Lower lobe of right lung (tissue), 2 donors: Measurements from ENCODE around the gene TWF1. TPM values are rescaled to one million over a fixed set of nuclear protein-coding genes. Genes with fewer than 3 reads are reported as not detected.
A peak's percentile ranks its signal among the peaks of the same experiment; 100 is the strongest.

Source experiments
- ATAC-seq, 2 donors: fragments of 200-7000 bp; cut with Tn5 transposase; one replicate each; pipeline ENCODE4 v1.9.1; 2020 to 2022; ENCODE audit warnings: mild to moderate bottlenecking in 2 of 2, moderate library complexity in 2 of 2
- DNase-seq: peaks from one replicate; pipeline ENCODE4 v3.0.0-alpha.2; 2020
- H3K27ac ChIP-seq: fragments of 200-600 bp; one replicate; pipeline ENCODE4 v1.8.0; 2022
- H3K27me3 ChIP-seq: fragments of 200-600 bp; one replicate; pipeline ENCODE4 v1.8.0; 2022; ENCODE audit warnings: low read depth
- H3K36me3 ChIP-seq: fragments of 200-600 bp; one replicate; pipeline ENCODE4 v1.8.0; 2022; ENCODE audit warnings: mild to moderate bottlenecking
- H3K4me1 ChIP-seq: fragments of 200-600 bp; one replicate; pipeline ENCODE4 v1.8.0; 2022
- H3K4me3 ChIP-seq: fragments of 200-600 bp; one replicate; pipeline ENCODE4 v1.8.0; 2022; ENCODE audit warnings: mild to moderate bottlenecking
- H3K9me3 ChIP-seq: fragments of 200-600 bp; one replicate; pipeline ENCODE4 v1.8.0; 2022
- CTCF ChIP-seq: fragments of 200-600 bp; IDR thresholded peaks from one replicate; pipeline ENCODE4 v1.8.0; 2022; ENCODE audit warnings: antibody characterized with exemption, mild to moderate bottlenecking
- intact Hi-C: fragments of 100-400 bp; cut with DNase I; formaldehyde crosslinking; loops from one replicate; pipeline ENCODE4 v1.11.0; 2022
- total RNA-seq: library from RNA; stranded (reverse); fragmentation: NEBNext Ultra II Directional; extraction: Animal tissue kit (Norgen Biotek cat#: 25700); gene quantifications from one replicate; pipeline ENCODE4 v1.2.1, GENCODE V29; 2021
- donor health status: DM: no; HTN: yes; CAD: no; lungs with severe emphysema.

Gene TWF1
- total RNA-seq, 1 donor from 2014 or later = 60.6 TPM

- Histone ChIP-seq H3K4me3 (no peak overlapping the region), H3K27me3 (no peaks in the 10 kb centered on the region), H3K36me3 (peaks cover 86% of the 10 kb centered on the region), H3K27ac (no peak overlapping the region), H3K9me3 (no peaks in the 10 kb centered on the region), H3K4me1 (no peaks in the 10 kb centered on the region)
- TF ChIP-seq CTCF = peak; percentile 28
- peak in 1 of 2 donors; percentile 60 for ATAC-seq
- intact Hi-C loops = no loop called here
- no peak for DNase-seq
Measured at GRCh38 chr12:43776498-43776897, 29.6 kb downstream of the TWF1 start.

- no peak overlapping the region for H3K4me3 ChIP-seq
- intact Hi-C loops = no loop called here
- H3K4me1 ChIP-seq = peaks cover 15% of the 10 kb centered on the region
- H3K27me3 ChIP-seq = no peaks in the 10 kb centered on the region
- TF ChIP-seq CTCF = no peak
- no peak for DNase-seq
- peaks cover 28% of the 10 kb centered on the region for H3K36me3 ChIP-seq
- no peak for ATAC-seq
- no peaks in the 10 kb centered on the region for H3K9me3 ChIP-seq
- no peak overlapping the region for H3K27ac ChIP-seq
Measured at GRCh38 chr12:43766291-43766690, 39.8 kb downstream of the TWF1 start.

- TF ChIP-seq CTCF = no peak
- DNase-seq = no peak
- intact Hi-C loops = no loop called here
- Histone ChIP-seq H3K27me3 (no peaks in the 10 kb centered on the region), H3K27ac (no peak overlapping the region), H3K4me1 (peaks cover 33% of the 10 kb centered on the region), H3K4me3 (no peak overlapping the region), H3K36me3 (peaks cover 13% of the 10 kb centered on the region), H3K9me3 (no peaks in the 10 kb centered on the region)
- no peak for ATAC-seq
Measured at GRCh38 chr12:43764528-43764927, 41.6 kb downstream of the TWF1 start.

- TF ChIP-seq CTCF = no peak
- intact Hi-C loops = no loop called here
- ATAC-seq = no peak
Measured at GRCh38 chr12:43763769-43764168, 42.3 kb downstream of the TWF1 start.

GRCh38 chr12:43762596-43762995 is 43.5 kb downstream of the TWF1 start:
- Histone ChIP-seq H3K4me1 (peaks cover 41% of the 10 kb centered on the region), H3K27me3 (no peaks in the 10 kb centered on the region), H3K4me3 (no peak overlapping the region), H3K27ac (no peak overlapping the region), H3K36me3 (no peaks in the 10 kb centered on the region), H3K9me3 (no peaks in the 10 kb centered on the region)
- no peak for DNase-seq
- no peak for ATAC-seq
- intact Hi-C loops = no loop called here
- TF ChIP-seq CTCF = no peak

More at GRCh38 chr12:43763769-43764168, 42.3 kb downstream of the TWF1 start:
- no peak for DNase-seq
- no peak overlapping the region for H3K27ac ChIP-seq
- H3K4me3 ChIP-seq = no peak overlapping the region
- H3K4me1 ChIP-seq = peaks cover 35% of the 10 kb centered on the region
- peaks cover 8% of the 10 kb centered on the region for H3K36me3 ChIP-seq
- H3K27me3 ChIP-seq = no peaks in the 10 kb centered on the region
- no peaks in the 10 kb centered on the region for H3K9me3 ChIP-seq

GRCh38 chr12:43761500-43761899 is 44.6 kb downstream of the TWF1 start:
- Histone ChIP-seq H3K36me3 (no peaks in the 10 kb centered on the region), H3K27me3 (no peaks in the 10 kb centered on the region), H3K4me3 (no peak overlapping the region), H3K4me1 (peaks cover 42% of the 10 kb centered on the region), H3K9me3 (no peaks in the 10 kb centered on the region), H3K27ac (no peak overlapping the region)
- DNase-seq = no peak
- no peak for TF ChIP-seq CTCF
- intact Hi-C loops = no loop called here
- ATAC-seq = no peak
